SK-N-SH treated with all-trans-retinoic acid at 6 μM for 48 hours (cell line): Measurements from ENCODE around the gene XAGE2.

ENCODE experiments used
- ATAC-seq: fragments of 200-7000 bp; cut with Tn5 transposase; 3 replicates; pipeline ENCODE4 v1.9.1; 2020; ENCODE audit warnings: mild to moderate bottlenecking, moderate library complexity
- ARNTL ChIP-seq: fragments of 450-650 bp; formaldehyde crosslinking; IDR thresholded peaks from 2 replicates; pipeline ENCODE4 v1.5.0; 2020; ENCODE audit warnings: low read depth, mild to moderate bottlenecking, moderate library complexity, borderline replicate concordance
- BACH2 ChIP-seq: fragments of 250-450 bp; sonication (Bioruptor Pico); IDR thresholded peaks from 2 replicates; pipeline ENCODE4 v1.9.0; 2021; ENCODE audit warnings: mild to moderate bottlenecking, borderline replicate concordance
- CSDC2 ChIP-seq: fragments of 250-450 bp; sonication (Bioruptor Pico); IDR thresholded peaks from 2 replicates; pipeline ENCODE4 v1.5.0; 2020; ENCODE audit warnings: mild to moderate bottlenecking, moderate library complexity
- ESRRG ChIP-seq: fragments of 250-450 bp; sonication (Bioruptor Pico); IDR thresholded peaks from 2 replicates; pipeline ENCODE4 v1.6.1; 2021; ENCODE audit warnings: mild to moderate bottlenecking
- GLIS3 ChIP-seq: fragments of 250-450 bp; sonication (Bioruptor Pico); IDR thresholded peaks from 2 replicates; pipeline ENCODE4 v1.5.0; 2020; ENCODE audit warnings: mild to moderate bottlenecking, moderate library complexity
- ISL1 ChIP-seq: fragments of 250-450 bp; sonication (Bioruptor Pico); IDR thresholded peaks from 2 replicates; pipeline ENCODE4 v2.1.2; 2022; ENCODE audit warnings: mild to moderate bottlenecking, moderate library complexity
- PPARA ChIP-seq: fragments of 250-450 bp; sonication (Bioruptor Pico); IDR thresholded peaks from 2 replicates; pipeline ENCODE4 v1.5.0; 2020; ENCODE audit warnings: mild to moderate bottlenecking, borderline replicate concordance
- RARB ChIP-seq: fragments of 250-450 bp; sonication (Bioruptor Pico); IDR thresholded peaks from 2 replicates; pipeline ENCODE4 v1.8.0; 2021; ENCODE audit warnings: mild to moderate bottlenecking, moderate library complexity
- SNAI2 ChIP-seq: fragments of 250-450 bp; sonication (Bioruptor Pico); IDR thresholded peaks from 2 replicates; pipeline ENCODE4 v1.5.0; 2020; ENCODE audit warnings: mild to moderate bottlenecking, moderate library complexity
- TCF4 ChIP-seq: fragments of 250-450 bp; sonication (Bioruptor Pico); IDR thresholded peaks from 2 replicates; pipeline ENCODE4 v1.8.0; 2021; ENCODE audit warnings: mild to moderate bottlenecking, moderate library complexity, borderline replicate concordance
- TOX ChIP-seq: fragments of 250-450 bp; sonication (Bioruptor Pico); IDR thresholded peaks from 2 replicates; pipeline ENCODE4 v1.8.0; 2021; ENCODE audit warnings: mild to moderate bottlenecking, moderate library complexity, borderline replicate concordance
- TSHZ2 ChIP-seq: fragments of 250-450 bp; sonication (Bioruptor Pico); IDR thresholded peaks from 2 replicates; pipeline ENCODE4 v1.5.0; 2020; ENCODE audit warnings: mild to moderate bottlenecking, moderate library complexity
- ZC3H10 ChIP-seq: fragments of 250-450 bp; sonication (Bioruptor Pico); IDR thresholded peaks from 2 replicates; pipeline ENCODE4 v1.5.1; 2021; ENCODE audit warnings: mild to moderate bottlenecking, moderate library complexity
- ZFP3 ChIP-seq: fragments of 250-450 bp; sonication (Bioruptor Pico); IDR thresholded peaks from 2 replicates; pipeline ENCODE4 v1.5.0; 2020; ENCODE audit warnings: mild to moderate bottlenecking, moderate library complexity
- ZFP30 ChIP-seq: fragments of 450-650 bp; formaldehyde crosslinking; IDR thresholded peaks from 2 replicates; pipeline ENCODE4 v1.5.0; 2022; ENCODE audit warnings: mild to moderate bottlenecking, moderate library complexity
- ZNF565 ChIP-seq: fragments of 450-650 bp; formaldehyde crosslinking; conservative IDR thresholded peaks from 2 replicates; pipeline ENCODE4 v1.5.0; 2020; ENCODE audit warnings: low read depth, mild to moderate bottlenecking, moderate library complexity
- ZNF70 ChIP-seq: fragments of 450-650 bp; formaldehyde crosslinking; IDR thresholded peaks from 2 replicates; pipeline ENCODE4 v1.5.0; 2020; ENCODE audit warnings: mild to moderate bottlenecking, moderate library complexity
- ZNF8 ChIP-seq: fragments of 450-650 bp; formaldehyde crosslinking; IDR thresholded peaks from 2 replicates; pipeline ENCODE4 v1.5.0; 2020; ENCODE audit warnings: mild to moderate bottlenecking, moderate library complexity
- TF ChIP-seq, protein P1 (sequence below): fragments of 250-450 bp; sonication (Bioruptor Pico); IDR thresholded peaks from 2 replicates; pipeline ENCODE4 v1.5.1; 2021; ENCODE audit warnings: mild to moderate bottlenecking, moderate library complexity
- TF ChIP-seq, protein P2 (sequence below): fragments of 250-450 bp; sonication (Bioruptor Pico); IDR thresholded peaks from 2 replicates; pipeline ENCODE4 v1.8.0; 2020; ENCODE audit warnings: mild to moderate bottlenecking, moderate library complexity, borderline replicate concordance

Gene XAGE2

DNA sequence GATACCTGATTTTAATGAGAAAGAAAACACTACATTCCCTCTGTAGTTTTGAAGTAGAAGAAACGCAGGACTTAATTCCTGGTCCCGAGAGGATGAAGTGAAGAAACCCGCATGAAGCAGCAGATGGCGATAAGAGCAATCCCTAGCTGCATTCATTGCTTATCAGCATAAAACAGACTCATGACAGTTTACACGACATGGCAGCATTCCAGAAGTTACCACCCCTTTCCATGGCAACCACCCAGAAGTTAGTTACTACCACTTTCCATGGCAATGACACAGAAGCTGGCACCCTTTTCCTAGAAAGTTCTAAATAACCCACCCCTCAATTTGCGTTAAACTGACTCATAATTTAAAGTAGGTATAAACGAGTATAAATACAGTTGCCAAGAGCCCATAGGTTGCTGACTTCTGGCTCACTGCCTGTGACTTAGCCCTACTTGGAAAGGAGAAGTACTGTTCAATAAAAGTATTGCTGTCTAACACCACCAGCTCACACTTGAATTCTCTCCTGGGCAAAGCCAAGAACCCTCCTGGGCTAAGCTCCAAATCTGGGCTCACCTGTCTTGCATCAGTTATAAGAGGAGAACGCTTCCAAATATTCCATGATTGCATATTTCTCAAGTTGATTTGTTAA is 5.5 kb upstream of the XAGE2 start (continued):
- TF ChIP-seq TSHZ2 (CRISPR knock-in tag): no peak

GRCh38 chrX:52378870-52379269 is 10.0 kb downstream of the XAGE2 start:
- TF ChIP-seq TSHZ2 (CRISPR knock-in tag) (no peak), ZNF8 (no peak), ZNF70 (no peak), GLIS3 (CRISPR knock-in tag) (no peak), ZFP3 (CRISPR knock-in tag) (no peak), RARB (CRISPR knock-in tag) (no peak), ISL1 (CRISPR knock-in tag) (no peak), TOX (CRISPR knock-in tag) (no peak), PPARA (CRISPR knock-in tag) (no peak), ARNTL (no peak), ZNF565 (CRISPR knock-in tag) (no peak), ESRRG (CRISPR knock-in tag) (no peak), TCF4 (CRISPR knock-in tag) (no peak), CSDC2 (no peak), BACH2 (CRISPR knock-in tag) (no peak), ZFP30 (no peak)
- TF ChIP-seq, protein P1, sequence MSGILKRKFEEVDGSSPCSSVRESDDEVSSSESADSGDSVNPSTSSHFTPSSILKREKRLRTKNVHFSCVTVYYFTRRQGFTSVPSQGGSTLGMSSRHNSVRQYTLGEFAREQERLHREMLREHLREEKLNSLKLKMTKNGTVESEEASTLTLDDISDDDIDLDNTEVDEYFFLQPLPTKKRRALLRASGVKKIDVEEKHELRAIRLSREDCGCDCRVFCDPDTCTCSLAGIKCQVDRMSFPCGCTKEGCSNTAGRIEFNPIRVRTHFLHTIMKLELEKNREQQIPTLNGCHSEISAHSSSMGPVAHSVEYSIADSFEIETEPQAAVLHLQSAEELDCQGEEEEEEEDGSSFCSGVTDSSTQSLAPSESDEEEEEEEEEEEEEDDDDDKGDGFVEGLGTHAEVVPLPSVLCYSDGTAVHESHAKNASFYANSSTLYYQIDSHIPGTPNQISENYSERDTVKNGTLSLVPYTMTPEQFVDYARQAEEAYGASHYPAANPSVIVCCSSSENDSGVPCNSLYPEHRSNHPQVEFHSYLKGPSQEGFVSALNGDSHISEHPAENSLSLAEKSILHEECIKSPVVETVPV: no peak
- TF ChIP-seq, protein P2, sequence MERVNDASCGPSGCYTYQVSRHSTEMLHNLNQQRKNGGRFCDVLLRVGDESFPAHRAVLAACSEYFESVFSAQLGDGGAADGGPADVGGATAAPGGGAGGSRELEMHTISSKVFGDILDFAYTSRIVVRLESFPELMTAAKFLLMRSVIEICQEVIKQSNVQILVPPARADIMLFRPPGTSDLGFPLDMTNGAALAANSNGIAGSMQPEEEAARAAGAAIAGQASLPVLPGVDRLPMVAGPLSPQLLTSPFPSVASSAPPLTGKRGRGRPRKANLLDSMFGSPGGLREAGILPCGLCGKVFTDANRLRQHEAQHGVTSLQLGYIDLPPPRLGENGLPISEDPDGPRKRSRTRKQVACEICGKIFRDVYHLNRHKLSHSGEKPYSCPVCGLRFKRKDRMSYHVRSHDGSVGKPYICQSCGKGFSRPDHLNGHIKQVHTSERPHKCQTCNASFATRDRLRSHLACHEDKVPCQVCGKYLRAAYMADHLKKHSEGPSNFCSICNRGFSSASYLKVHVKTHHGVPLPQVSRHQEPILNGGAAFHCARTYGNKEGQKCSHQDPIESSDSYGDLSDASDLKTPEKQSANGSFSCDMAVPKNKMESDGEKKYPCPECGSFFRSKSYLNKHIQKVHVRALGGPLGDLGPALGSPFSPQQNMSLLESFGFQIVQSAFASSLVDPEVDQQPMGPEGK: no peak
- no peak for ATAC-seq

- TF ChIP-seq SNAI2 (CRISPR knock-in tag) (no peak), GLIS3 (CRISPR knock-in tag) (no peak), ZNF565 (CRISPR knock-in tag) (no peak), TOX (CRISPR knock-in tag) (no peak), ARNTL (no peak), ZC3H10 (no peak), BACH2 (CRISPR knock-in tag) (no peak), ESRRG (CRISPR knock-in tag) (no peak), ISL1 (CRISPR knock-in tag) (no peak)
- TF ChIP-seq, protein P2: no peak
- no peak for ATAC-seq
These were observed 12.2 kb downstream of the XAGE2 start for GRCh38 chrX:52380993-52381392.
